HG02970 (cell line): ENCODE measurements around the gene TAOK1.

ENCODE experiments used
- ATAC-seq: cut with Tn5 transposase; IDR thresholded peaks from one replicate; pipeline ENCODE4 v1.9.1; 2021; ENCODE audit warnings: mild to moderate bottlenecking, moderate library complexity, moderate number of reproducible peaks; ENCODE audit not compliant: unreplicated experiment, low FRiP score

Gene TAOK1

GRCh38 chr17:29376667-29377270 lies 13.4 kb upstream of the TAOK1 start:
- ATAC-seq = no peak

GRCh38 chr17:29378500-29378899 lies 11.7 kb upstream of the TAOK1 start:
- ATAC-seq = no peak

GRCh38 chr17:29379084-29379991 lies 10.8 kb upstream of the TAOK1 start:
- no peak for ATAC-seq

GRCh38 chr17:29383686-29384085 lies 6.5 kb upstream of the TAOK1 start:
- no peak for ATAC-seq

GRCh38 chr17:29384901-29385300 lies 5.3 kb upstream of the TAOK1 start:
- ATAC-seq = no peak

GRCh38 chr17:29386760-29387159 lies 3.4 kb upstream of the TAOK1 start:
- ATAC-seq = no peak

GRCh38 chr17:29388937-29389336 lies 1.2 kb upstream of the TAOK1 start:
- ATAC-seq = no peak

- no peak for ATAC-seq
Observed at GRCh38 chr17:29390851-29391631, 878 bp downstream of the TAOK1 start.

- ATAC-seq = no peak
Observed at GRCh38 chr17:29393436-29393835, 3.3 kb downstream of the TAOK1 start.

- no peak for ATAC-seq
Observed at GRCh38 chr17:29394761-29395160, 4.6 kb downstream of the TAOK1 start.

GRCh38 chr17:29396066-29396465 lies 5.9 kb downstream of the TAOK1 start:
- no peak for ATAC-seq

- no peak for ATAC-seq
Observed at GRCh38 chr17:29399634-29400033, 9.5 kb downstream of the TAOK1 start.

GRCh38 chr17:29400818-29401217 lies 10.7 kb downstream of the TAOK1 start:
- no peak for ATAC-seq

GRCh38 chr17:29401258-29401657 lies 11.1 kb downstream of the TAOK1 start:
- ATAC-seq = no peak

- no peak for ATAC-seq
Observed at GRCh38 chr17:29407856-29408255, 17.7 kb downstream of the TAOK1 start.

- no peak for ATAC-seq
Observed at GRCh38 chr17:29409963-29410362, 19.8 kb downstream of the TAOK1 start.

- no peak for ATAC-seq
Observed at GRCh38 chr17:29412780-29413565, 22.8 kb downstream of the TAOK1 start.

- no peak for ATAC-seq
Observed at GRCh38 chr17:29420128-29420527, 30.0 kb downstream of the TAOK1 start.

- no peak for ATAC-seq
Observed at GRCh38 chr17:29430275-29430674, 40.1 kb downstream of the TAOK1 start.

GRCh38 chr17:29433541-29433940 lies 43.4 kb downstream of the TAOK1 start:
- ATAC-seq = no peak
